GM12878 (cell line): Measurements from ENCODE around the gene CSTB. TPM values are rescaled to one million over a fixed set of nuclear protein-coding genes. Genes with fewer than 3 reads are reported as not detected.

Experiments
- ATAC-seq: fragments of 200-7000 bp; cut with Tn5 transposase; 3 replicates; pipeline ENCODE4 v1.9.1; 2020; ENCODE audit warnings: mild to moderate bottlenecking, moderate library complexity
- BruUV-seq: library from RNA; stranded (reverse); fragments of 400-500 nt; replicated peaks from 2 replicates; lab custom pipeline; 2021; lab: Mats Ljungman, UMichigan
- CTCF ChIA-PET: fragments of 300-600 bp; sonication (Branson Sonifier 250); formaldehyde crosslinking; extraction: SDS; loops from one replicate; lab custom pipeline; 2021; ENCODE audit warnings: inconsistent platforms; lab: Yijun Ruan, JAX
- POLR2A ChIA-PET: fragments of 350-600 bp; formaldehyde crosslinking; extraction: SDS; loops from one replicate; lab custom pipeline; 2021; ENCODE audit warnings: inconsistent platforms; lab: Charles Lee
- RAD21 ChIA-PET: fragments of 300-600 bp; sonication (Branson Sonifier 250); formaldehyde crosslinking; loops from one replicate; lab custom pipeline; 2023; ENCODE audit warnings: antibody characterized with exemption; ENCODE audit not compliant: unreplicated experiment; lab: Charles Lee
- SMC1A ChIA-PET: fragments of 300-600 bp; sonication (Branson Sonifier 250); formaldehyde crosslinking; loops from one replicate; lab custom pipeline; 2023; ENCODE audit not compliant: unreplicated experiment, uncharacterized antibody; lab: Charles Lee
- DNase-seq: peaks from one replicate; pipeline ENCODE4 v3.0.0-alpha.2; 2011; ENCODE audit warnings: low read depth, low spot score
- FAIRE-seq: peaks from 3 replicates; lab custom pipeline; 2011; peaks lifted over from hg19 to GRCh38; lab: Jason Lieb, UNC
- H2AFZ ChIP-seq: 2 replicates; pipeline ENCODE4 v1.6.0; 2011; ENCODE audit warnings: low read depth, low read length, control low read depth; ENCODE audit not compliant: control insufficient read depth
- H3K27ac ChIP-seq: 2 replicates; pipeline ENCODE4 v1.5.1; 2011; ENCODE audit warnings: control low read depth; ENCODE audit not compliant: control insufficient read depth, insufficient read depth
- H3K27me3 ChIP-seq, 2 experiments: replicated peaks in 1 of 2; 2 replicates each; pipeline versions ENCODE4 v1.6.0 to v1.6.1; 2011; ENCODE audit warnings: low read length in 1 of 2; ENCODE audit not compliant: control insufficient read depth in 2 of 2, insufficient read depth in 2 of 2
- H3K36me3 ChIP-seq, 2 experiments: 2 replicates each; pipeline ENCODE4 v1.5.1; 2011; ENCODE audit warnings: low read length in 1 of 2; ENCODE audit not compliant: control insufficient read depth in 2 of 2, insufficient read depth in 2 of 2
- H3K4me1 ChIP-seq: 2 replicates; pipeline ENCODE4 v1.6.1; 2011; ENCODE audit warnings: mild to moderate bottlenecking, low read length, moderate library complexity, mixed read lengths; ENCODE audit not compliant: control insufficient read depth, insufficient read depth
- H3K4me2 ChIP-seq: 2 replicates; pipeline ENCODE4 v1.6.0; 2011; ENCODE audit warnings: control low read depth; ENCODE audit not compliant: control insufficient read depth, insufficient read depth
- H3K4me3 ChIP-seq: fragments of 200-600 bp; sonication (generic); 2 replicates; pipeline ENCODE4 v1.5.1; 2016
- H3K79me2 ChIP-seq: 2 replicates; pipeline ENCODE4 v1.6.0; 2011; ENCODE audit warnings: low read length; ENCODE audit not compliant: control insufficient read depth, insufficient read depth
- H3K9ac ChIP-seq: 2 replicates; pipeline ENCODE4 v1.8.0; 2011; ENCODE audit warnings: low read length, control low read depth, mixed read lengths; ENCODE audit not compliant: control insufficient read depth, insufficient read depth
- H3K9me3 ChIP-seq: replicated peaks from 3 replicates; pipeline ENCODE4 v1.5.1; 2011; ENCODE audit warnings: mild to moderate bottlenecking, low read length; ENCODE audit not compliant: control insufficient read depth, insufficient read depth
- H4K20me1 ChIP-seq: 2 replicates; pipeline ENCODE4 v1.6.0; 2011; ENCODE audit not compliant: control insufficient read depth, insufficient read depth
- EED ChIP-seq: sonication (generic); IDR thresholded peaks from 2 replicates; pipeline ENCODE4 v1.6.1; 2016; ENCODE audit warnings: antibody characterized with exemption, low read depth
- HDAC6 ChIP-seq: fragments of 200-600 bp; sonication (generic); IDR thresholded peaks from one replicate; pipeline ENCODE4 v1.8.0; 2017; ENCODE audit warnings: antibody characterized with exemption; ENCODE audit not compliant: unreplicated experiment
- JUND ChIP-seq: IDR thresholded peaks from 2 replicates; pipeline ENCODE4 v1.6.1; 2012; ENCODE audit warnings: low read depth, mild to moderate bottlenecking, low read length, improper control_type of control experiment, moderate library complexity
- NBN ChIP-seq: fragments of 450-650 bp; IDR thresholded peaks from 2 replicates; pipeline ENCODE4 v1.6.1; 2016
- NR2C2 ChIP-seq: IDR thresholded peaks from 2 replicates; pipeline ENCODE4 v1.6.1; 2011; ENCODE audit warnings: borderline replicate concordance, low read depth; ENCODE audit not compliant: control insufficient read depth, insufficient read length
- PML ChIP-seq: IDR thresholded peaks from 2 replicates; pipeline ENCODE4 v1.6.1; 2012; ENCODE audit warnings: low read length, inconsistent platforms
- WGBS: methylation state at CpG from one replicate; pipeline ENCODE4 v1.1.6; 2016; ENCODE audit warnings: low lambda C conversion rate; ENCODE audit not compliant: insufficient replicate concordance, insufficient coverage; ENCODE audit errors: missing lambda C conversion rate; 5-methylcytosine and 5-hydroxymethylcytosine counted together
- in situ Hi-C: fragments of 300-500 bp; cut with MboI; formaldehyde crosslinking; loops from 9 replicates; pipeline ENCODE4 v1.14.3; 2018; ENCODE audit warnings: mixed read lengths
- intact Hi-C: fragments of 100-400 bp; cut with micrococcal nuclease; formaldehyde crosslinking; loops from one replicate; pipeline ENCODE4 v1.14.2; 2022; ENCODE audit not compliant: unreplicated experiment
- polyA plus RNA-seq, 11 experiments: library from polyadenylated mRNA; depleted of rRNA in 4 of 11; unstranded in 6 of 11; stranded (reverse) in 5 of 11; fragments of >200 nt; fragmentation: Nextera tagmentation in 4 of 11; fragmentation: Illumina TruSeq in 1 of 11; extraction: Ambion mirVana in 4 of 11; extraction: Trizol in 1 of 11; gene quantifications; 1 replicate in 1 of 11; 2 replicates in 10 of 11; pipeline versions ENCODE4 v1.2.1 to v1.2.3, GENCODE V29; 2011 to 2016; ENCODE audit warnings: inconsistent platforms in 2 of 11, missing spikeins in 2 of 11, low read depth in 1 of 11
- total RNA-seq, 4 experiments: library from RNA; depleted of rRNA in 3 of 4; stranded (reverse); fragments of >200 nt in 3 of 4; fragmentation: Illumina TruSeq in 1 of 4; extraction: Trizol in 1 of 4; gene quantifications; 2 replicates each; pipeline versions ENCODE4 v1.2.1 to v1.2.3, GENCODE V29; 2013 to 2021
- TF ChIP-seq, protein P1 (sequence below): IDR thresholded peaks from 2 replicates; pipeline ENCODE4 v1.6.1; 2011; ENCODE audit warnings: low read depth, low read length, improper control_type of control experiment, borderline replicate concordance
- TF ChIP-seq, protein P2 (sequence below): IDR thresholded peaks from 2 replicates; pipeline ENCODE4 v1.6.1; 2011; ENCODE audit warnings: mild to moderate bottlenecking, low read depth, low read length, moderate library complexity; ENCODE audit not compliant: insufficient replicate concordance

Gene CSTB
- total and polyA plus RNA-seq, 10 of the 15 experiments (the other 5 are each of a cell fraction or from before 2014, with no cell fraction given), result 12.5 to 82.7 (median 41.9) TPM

DNA sequence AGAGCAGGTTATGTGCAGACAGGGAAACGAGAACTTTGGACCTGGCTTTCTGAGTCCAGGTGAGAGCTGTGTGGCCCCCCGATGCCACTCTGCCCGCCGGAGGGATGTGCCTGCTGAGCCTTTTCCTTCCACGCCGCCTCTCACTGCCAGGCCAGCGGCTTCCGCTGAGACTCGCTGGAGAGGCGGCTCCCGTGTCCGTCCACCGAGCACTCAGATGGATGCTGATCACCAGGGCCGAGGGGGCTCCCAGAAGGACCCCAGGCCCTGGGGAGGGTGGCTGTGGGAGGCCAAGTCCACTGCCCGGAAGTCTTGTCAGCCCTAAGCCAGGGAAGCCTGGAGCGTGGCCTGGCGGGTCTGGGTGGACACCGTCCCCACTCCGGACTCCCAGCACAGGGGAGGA, 16.5 kb downstream of the CSTB start:
- Histone ChIP-seq H2AFZ (no peak overlapping the region), H4K20me1 (no peaks in the 10 kb centered on the region), H3K27ac (no peak overlapping the region), H3K9ac (no peak overlapping the region), H3K9me3 (no peaks in the 10 kb centered on the region), H3K27me3 (no peaks in the 10 kb centered on the region), H3K36me3 (peaks cover 11 to 22% of the 10 kb centered on the region in 2 experiments; a peak in 3 of 4 replicates), H3K4me1 (no peaks in the 10 kb centered on the region)
- WGBS, result 92% methylated on average over 19 of the region's 19 CpGs
- RAD21 ChIA-PET, result no interaction called here
- FAIRE-seq (no peak), ATAC-seq (no peak), DNase-seq (no peak)
- intact Hi-C loops (no loop called here), in situ Hi-C loops (no loop called here)
- CTCF ChIA-PET, result interaction anchor here (1.4 kb wide), 1 partner anchor 15 kb away, joined by 3 read pairs; no protein-coding TSS in a partner anchor
- SMC1A ChIA-PET, result no interaction called here
- POLR2A ChIA-PET, result no interaction called here
- no TSS peak for BruUV-seq
- TF ChIP-seq NBN, result no peak
- no peak for TF ChIP-seq HDAC6
- no peak for TF ChIP-seq EED
- TF ChIP-seq, protein P1, sequence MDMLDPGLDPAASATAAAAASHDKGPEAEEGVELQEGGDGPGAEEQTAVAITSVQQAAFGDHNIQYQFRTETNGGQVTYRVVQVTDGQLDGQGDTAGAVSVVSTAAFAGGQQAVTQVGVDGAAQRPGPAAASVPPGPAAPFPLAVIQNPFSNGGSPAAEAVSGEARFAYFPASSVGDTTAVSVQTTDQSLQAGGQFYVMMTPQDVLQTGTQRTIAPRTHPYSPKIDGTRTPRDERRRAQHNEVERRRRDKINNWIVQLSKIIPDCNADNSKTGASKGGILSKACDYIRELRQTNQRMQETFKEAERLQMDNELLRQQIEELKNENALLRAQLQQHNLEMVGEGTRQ, result no peak
- TF ChIP-seq JUND, result no peak
- TF ChIP-seq, protein P2, sequence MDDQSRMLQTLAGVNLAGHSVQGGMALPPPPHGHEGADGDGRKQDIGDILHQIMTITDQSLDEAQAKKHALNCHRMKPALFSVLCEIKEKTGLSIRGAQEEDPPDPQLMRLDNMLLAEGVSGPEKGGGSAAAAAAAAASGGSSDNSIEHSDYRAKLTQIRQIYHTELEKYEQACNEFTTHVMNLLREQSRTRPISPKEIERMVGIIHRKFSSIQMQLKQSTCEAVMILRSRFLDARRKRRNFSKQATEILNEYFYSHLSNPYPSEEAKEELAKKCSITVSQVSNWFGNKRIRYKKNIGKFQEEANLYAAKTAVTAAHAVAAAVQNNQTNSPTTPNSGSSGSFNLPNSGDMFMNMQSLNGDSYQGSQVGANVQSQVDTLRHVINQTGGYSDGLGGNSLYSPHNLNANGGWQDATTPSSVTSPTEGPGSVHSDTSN, result no peak
- TF ChIP-seq NR2C2, result no peak
- TF ChIP-seq PML, result no peak
- TF ChIP-seq, all 136 proteins: peak for 0
- no peak overlapping the region for H3K4me3 ChIP-seq
- no peak overlapping the region for H3K4me2 ChIP-seq
- H3K79me2 ChIP-seq, result no peaks in the 10 kb centered on the region
